Measurements from ENCODE around the gene KCNJ12.

Gene KCNJ12

GRCh38 chr17:21368545-21369246, 7.5 kb upstream of the KCNJ12 start:
- DNase-seq = no peak

- DNase-seq = no peak
These were observed 6.8 kb upstream of the KCNJ12 start for GRCh38 chr17:21369395-21369794.

GRCh38 chr17:21370430-21370829, 5.7 kb upstream of the KCNJ12 start:
- no peak for DNase-seq

GRCh38 chr17:21371511-21372081, 4.6 kb upstream of the KCNJ12 start:
- no peak for DNase-seq

DNA sequence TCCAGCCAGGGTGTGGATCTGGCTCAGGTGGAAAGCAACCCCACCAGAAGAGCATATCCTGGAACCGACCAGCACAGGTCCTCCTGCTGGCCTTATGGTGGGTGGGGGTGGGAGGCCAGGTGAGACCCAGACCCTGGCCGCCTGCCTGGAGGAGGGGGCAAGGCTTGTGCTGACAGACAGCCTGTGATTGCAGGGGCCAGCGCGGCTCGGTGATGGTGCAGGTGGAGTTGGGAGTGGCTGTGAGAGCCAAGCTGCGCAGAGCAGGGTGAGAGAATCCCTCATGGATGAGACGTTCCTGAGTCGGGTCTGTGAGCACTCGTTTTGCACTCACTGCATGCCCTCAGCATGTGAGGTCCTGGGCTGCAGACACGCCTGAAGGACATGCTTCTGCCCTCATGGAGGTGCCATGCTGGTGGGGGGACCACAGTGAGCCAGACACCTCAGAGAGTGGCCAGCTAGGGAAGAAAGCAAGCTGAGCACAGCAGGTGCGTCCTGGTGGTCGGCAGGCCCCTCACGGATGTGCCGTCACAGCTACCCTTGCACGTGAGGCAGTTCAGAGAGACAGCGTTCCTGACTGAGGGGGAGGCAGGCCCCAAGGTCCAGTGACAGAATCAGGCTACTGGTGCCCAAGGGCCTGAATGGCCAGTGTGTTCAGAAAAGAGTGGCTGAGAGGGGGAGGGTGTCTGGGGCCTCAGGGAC, 3.8 kb upstream of the KCNJ12 start:
- no peak for DNase-seq

DNA sequence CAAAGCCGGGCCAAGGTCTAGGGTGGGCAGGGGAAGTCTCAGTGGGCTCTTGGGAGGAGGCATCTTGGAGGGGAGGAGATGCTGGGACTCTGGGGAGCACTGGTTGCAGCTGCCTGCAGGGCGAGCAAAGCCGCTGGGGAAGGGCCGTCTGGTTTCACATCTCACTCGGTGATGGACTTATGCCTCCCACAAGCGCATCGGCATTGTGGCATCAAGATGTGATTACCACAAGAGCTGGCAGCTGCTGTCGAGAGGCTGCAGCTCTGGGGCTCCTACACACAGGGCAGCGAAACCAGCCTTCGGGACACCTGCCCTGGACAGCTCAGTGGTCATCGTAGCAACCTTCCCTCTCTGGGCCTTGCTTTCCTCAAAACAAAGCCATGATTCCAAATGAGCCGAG, 3.1 kb upstream of the KCNJ12 start:
- no peak for DNase-seq

GRCh38 chr17:21373696-21374440, 2.3 kb upstream of the KCNJ12 start:
- DNase-seq = no peak

- no peak for DNase-seq
These were observed 1.6 kb upstream of the KCNJ12 start for GRCh38 chr17:21374441-21375161.

DNA sequence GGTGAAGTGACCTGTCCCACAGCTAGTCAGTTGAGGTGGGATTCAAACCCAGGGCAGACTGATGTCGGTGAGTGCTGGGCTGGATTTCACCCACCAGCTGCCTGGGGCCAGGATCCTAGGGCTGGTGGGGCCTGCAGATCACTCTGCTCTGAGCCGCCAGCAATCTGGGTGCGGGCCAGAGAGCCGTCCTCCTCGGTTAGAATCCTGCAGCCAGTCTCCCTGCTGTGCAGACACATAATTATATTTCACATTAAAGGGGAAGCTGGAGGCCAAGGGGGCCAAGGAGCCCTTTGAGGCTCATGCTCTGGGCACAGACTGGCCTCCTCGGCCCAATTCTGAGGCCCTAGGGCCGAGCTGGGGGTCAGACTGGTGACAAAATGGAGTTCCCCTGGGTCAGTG, 996 bp upstream of the KCNJ12 start:
- DNase-seq = no peak

- DNase-seq = no peak
These were observed 438 bp upstream of the KCNJ12 start for GRCh38 chr17:21375757-21376080.

GRCh38 chr17:21376759-21377690, 868 bp downstream of the KCNJ12 start:
- no peak for DNase-seq

GRCh38 chr17:21377705-21378396, 1.7 kb downstream of the KCNJ12 start:
- DNase-seq = no peak

DNA sequence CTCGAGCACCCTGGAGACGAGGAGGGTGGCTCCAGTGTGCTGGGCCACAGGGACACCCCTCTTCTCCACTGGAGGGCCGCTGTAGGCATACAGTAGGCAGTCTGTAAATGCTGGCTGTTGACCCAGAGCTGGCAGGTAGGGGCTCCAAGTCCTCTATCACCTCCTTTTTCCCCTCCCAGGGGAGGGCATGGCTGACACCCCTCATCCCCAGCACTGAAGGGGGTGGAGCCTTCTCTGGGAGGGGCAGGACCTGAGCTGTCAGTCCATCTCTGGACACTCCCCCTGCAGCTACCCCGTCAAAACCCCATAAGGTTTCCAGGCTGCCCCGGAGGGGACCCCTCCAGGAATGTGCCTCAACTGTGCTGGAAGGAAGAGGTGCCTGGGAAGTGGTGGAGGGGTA, 2.4 kb downstream of the KCNJ12 start:
- no peak for DNase-seq

DNA sequence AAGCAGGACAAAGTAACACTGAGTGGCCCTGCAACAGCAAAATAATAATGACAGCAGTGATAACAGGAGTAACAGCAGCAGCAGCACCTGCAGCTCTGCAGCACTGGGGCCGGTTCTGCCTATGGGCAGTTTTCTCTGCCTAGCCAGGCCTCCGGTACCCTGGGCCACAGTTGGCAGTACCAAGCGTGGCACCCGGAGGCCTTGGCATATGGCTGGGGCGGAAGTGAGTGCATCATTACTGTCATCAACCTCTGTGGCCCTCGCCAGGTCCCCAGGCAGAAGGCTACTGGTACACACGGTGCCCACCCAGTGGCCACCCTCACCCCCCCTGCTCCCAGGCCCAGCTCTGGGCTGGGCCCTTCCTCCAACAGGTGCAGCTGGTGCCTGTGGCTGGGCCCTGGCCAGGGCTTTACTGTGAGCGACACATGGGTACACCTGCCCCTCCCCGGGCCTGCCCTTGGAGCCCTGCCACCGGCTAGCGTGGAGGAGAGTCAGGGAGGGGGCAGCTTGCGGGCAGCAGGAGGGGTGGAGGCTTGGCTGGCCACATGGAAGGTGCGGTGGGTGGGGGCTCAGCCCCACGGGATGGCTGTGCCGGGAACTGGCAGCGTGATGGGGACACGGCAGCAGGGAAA, 3.0 kb downstream of the KCNJ12 start:
- no peak for DNase-seq

DNA sequence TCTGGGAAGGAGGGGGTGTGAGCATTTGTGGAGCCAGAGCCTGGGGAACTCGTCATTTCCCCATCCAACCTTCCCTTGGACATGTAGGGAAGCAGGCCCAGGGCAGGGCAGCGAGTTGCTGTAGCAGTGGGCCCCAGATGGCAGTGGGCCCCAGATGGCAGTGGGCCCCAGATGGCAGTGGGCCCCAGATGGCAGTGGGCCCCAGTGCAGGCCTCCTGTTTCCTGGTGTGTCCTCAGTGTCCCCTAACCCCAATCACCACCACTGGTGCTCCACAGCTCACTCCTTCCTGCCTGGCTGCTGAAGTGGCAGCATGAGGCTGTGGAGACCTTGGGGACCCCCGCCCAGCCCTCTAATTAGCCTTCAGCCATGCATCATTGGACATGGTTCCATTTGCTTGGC, 4.5 kb downstream of the KCNJ12 start:
- no peak for DNase-seq

DNA sequence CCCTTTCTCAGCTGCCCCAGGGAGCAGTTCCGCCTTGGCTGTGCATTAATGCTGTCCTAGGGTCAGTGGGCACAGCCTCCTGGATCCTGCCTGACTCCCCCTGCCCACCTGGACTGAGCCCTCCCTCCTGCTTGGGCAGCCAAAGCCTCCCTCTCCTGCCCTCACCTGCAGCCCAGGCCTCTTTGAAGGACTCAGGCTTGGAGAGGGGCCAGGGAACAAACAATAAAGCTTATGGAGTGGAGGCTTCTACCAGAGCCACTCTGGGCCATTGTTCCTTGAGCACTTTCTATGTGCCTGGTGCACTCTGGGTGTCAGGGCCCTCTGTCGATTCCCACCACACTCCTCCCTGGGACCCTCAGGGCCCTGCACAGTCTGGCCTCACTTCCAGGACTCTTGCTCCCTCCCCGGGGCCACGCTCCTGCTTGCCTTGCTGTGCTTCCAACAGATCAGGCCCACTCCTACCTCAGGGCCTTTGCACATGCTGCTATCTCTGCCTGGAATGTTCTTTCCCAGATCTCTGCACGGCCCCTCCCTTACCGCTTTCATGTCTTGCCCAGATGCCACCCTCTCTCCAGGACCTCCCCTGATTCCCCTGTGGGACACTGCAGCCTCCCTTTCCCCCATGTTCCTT, 5.0 kb downstream of the KCNJ12 start:
- no peak for DNase-seq

GRCh38 chr17:21382560-21383495, 6.7 kb downstream of the KCNJ12 start:
- DNase-seq = no peak

DNA sequence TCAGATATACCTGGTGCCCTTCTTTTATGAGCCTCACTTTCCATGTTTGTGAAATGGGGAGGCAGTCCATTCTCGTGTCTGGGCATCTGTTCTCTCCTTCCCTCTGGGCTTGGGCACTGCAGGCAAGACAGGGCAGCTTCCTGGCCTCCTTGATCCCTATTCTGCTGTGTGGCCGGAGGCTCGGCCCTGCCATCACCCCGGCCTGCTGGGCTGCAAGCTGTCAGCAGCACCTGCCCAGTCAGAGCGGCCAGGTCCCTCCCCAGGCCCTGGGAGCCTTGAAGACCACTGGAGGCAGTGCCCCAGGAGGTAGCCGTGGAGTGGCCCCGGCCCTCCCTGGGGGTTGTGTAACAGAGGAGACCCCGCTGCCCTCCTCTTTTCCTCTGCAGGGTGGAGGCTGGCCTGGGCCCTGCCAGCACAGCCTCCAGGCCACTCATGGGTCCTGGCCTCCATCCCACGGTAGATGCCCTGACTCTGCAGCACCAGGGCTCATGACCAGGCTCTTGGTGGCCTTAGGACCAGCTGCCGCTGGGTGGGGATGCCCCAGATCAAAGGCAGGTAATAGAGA, 9.2 kb downstream of the KCNJ12 start:
- DNase-seq = no peak

GRCh38 chr17:21387616-21388015, 11.5 kb downstream of the KCNJ12 start:
- no peak for DNase-seq
